ENCODE results near the gene ABCD1.
A peak's percentile ranks its signal among the peaks of the same experiment; 100 is the strongest.
"Not testable (repeated sequence)": the region's sequence is repeated elsewhere in the genome, so short reads cannot be mapped to it uniquely, and the experiment has no call there.

ABCD1 gene

GRCh38 chrX:153724252-153725038 is at the start of gene ABCD1, which contains the start of gene BCAP31:
TSS of gene ABCD1 (plus strand) at chrX:153724856. CDS start at chrX:153725267, 411 bp downstream.
TSS of gene BCAP31 (minus strand) at chrX:153724387. CDS start at chrX:153723244, 1,143 bp downstream.
- DNase-seq (ENCODE audit: low read depth) = peak; percentile 78

GRCh38 chrX:153681175-153681574 is 43.5 kb upstream of the ABCD1 start:
- no peak for DNase-seq (ENCODE audit: low read depth)

GRCh38 chrX:153683486-153683885 is 41.2 kb upstream of the ABCD1 start:
- not testable (repeated sequence) for DNase-seq (ENCODE audit: low read depth)

GRCh38 chrX:153684467-153685155 is 40.0 kb upstream of the ABCD1 start:
- no peak for DNase-seq (ENCODE audit: low read depth)

- no peak for DNase-seq (ENCODE audit: low read depth)
Measured at GRCh38 chrX:153685156-153685536, 39.5 kb upstream of the ABCD1 start.

GRCh38 chrX:153685751-153686696 is 38.6 kb upstream of the ABCD1 start:
- DNase-seq (ENCODE audit: low read depth) = no peak

- DNase-seq (ENCODE audit: low read depth) = no peak
Measured at GRCh38 chrX:153686711-153687110, 37.9 kb upstream of the ABCD1 start.

GRCh38 chrX:153687121-153688039 is 37.3 kb upstream of the ABCD1 start, which contains the start of gene SLC6A8:
TSS of gene SLC6A8 (plus strand) at chrX:153687926. CDS start at chrX:153688575, 649 bp downstream.
- DNase-seq (ENCODE audit: low read depth) = peak; percentile 9

GRCh38 chrX:153688071-153688470 is 36.6 kb upstream of the ABCD1 start:
- no peak for DNase-seq (ENCODE audit: low read depth)

- DNase-seq (ENCODE audit: low read depth) = no peak
Measured at GRCh38 chrX:153688506-153688905, 36.1 kb upstream of the ABCD1 start.

- DNase-seq (ENCODE audit: low read depth) = no peak
Measured at GRCh38 chrX:153688911-153689590, 35.6 kb upstream of the ABCD1 start.

- DNase-seq (ENCODE audit: low read depth) = no peak
Measured at GRCh38 chrX:153689654-153690465, 34.8 kb upstream of the ABCD1 start.

- DNase-seq (ENCODE audit: low read depth) = no peak
Measured at GRCh38 chrX:153690466-153690865, 34.2 kb upstream of the ABCD1 start.

GRCh38 chrX:153691032-153691827 is 33.4 kb upstream of the ABCD1 start:
- not testable (repeated sequence) for DNase-seq (ENCODE audit: low read depth)

GRCh38 chrX:153692003-153692402 is 32.7 kb upstream of the ABCD1 start:
- DNase-seq (ENCODE audit: low read depth) = no peak

GRCh38 chrX:153692611-153693156 is 32.0 kb upstream of the ABCD1 start:
- no peak for DNase-seq (ENCODE audit: low read depth)

GRCh38 chrX:153693216-153694086 is 31.2 kb upstream of the ABCD1 start:
- no peak for DNase-seq (ENCODE audit: low read depth)
